GM18511 (cell line): Measurements from ENCODE around the gene GPRC5C.

ENCODE experiments used
- ATAC-seq: cut with Tn5 transposase; IDR thresholded peaks from one replicate; pipeline ENCODE4 v1.9.1; 2021; ENCODE audit warnings: mild to moderate bottlenecking, moderate library complexity; ENCODE audit not compliant: unreplicated experiment

Gene GPRC5C

GRCh38 chr17:74430706-74431567 lies 951 bp upstream of the GPRC5C start:
- ATAC-seq = peak; percentile 53

DNA sequence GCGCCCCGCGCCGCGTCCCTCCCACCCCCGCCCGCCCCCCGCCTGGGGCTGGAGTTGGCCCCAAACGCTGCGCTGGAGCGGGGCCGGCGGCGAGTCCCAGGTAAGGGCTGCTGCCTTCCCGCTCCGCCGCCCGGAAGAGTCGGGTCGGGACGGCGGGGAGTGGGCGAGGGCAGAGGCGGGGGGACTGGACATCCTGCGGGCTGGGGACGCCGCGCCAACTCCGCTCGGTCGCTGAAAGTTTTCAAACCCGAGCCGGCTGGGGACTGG lies 469 bp downstream of the GPRC5C start:
- no peak for ATAC-seq

DNA sequence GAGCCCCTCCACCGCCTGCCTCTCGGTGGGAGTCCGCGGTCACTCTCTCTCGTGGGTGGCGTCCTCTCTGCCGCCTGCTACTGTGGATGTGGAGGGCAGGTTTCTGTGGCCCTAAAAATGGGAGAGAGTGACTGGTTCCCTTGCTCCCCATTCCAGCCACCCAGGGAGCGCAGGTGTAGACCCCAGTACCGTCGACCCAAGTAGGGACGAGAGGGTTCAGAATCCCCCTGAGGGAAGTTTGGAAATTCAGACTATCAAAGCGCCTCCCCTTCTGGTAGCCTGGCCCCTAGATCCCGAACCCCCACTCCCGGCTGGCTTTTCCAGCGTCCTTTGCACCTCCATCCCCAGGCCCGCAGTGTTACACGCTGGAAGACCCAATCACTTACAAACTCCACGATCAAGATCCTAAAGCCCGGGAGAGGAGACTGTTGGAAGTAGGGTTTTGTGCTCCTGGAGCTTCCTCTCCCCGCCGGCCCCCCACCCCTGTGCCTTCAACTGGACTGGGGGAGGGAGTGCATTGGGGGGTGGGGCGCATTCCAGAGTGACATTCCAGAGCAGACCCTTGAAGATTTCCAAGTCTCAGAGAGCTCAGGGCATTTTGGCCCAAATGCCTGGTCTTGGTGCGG lies 991 bp downstream of the GPRC5C start:
- no peak for ATAC-seq

GRCh38 chr17:74433421-74434121 lies 1.7 kb downstream of the GPRC5C start:
- ATAC-seq = no peak

DNA sequence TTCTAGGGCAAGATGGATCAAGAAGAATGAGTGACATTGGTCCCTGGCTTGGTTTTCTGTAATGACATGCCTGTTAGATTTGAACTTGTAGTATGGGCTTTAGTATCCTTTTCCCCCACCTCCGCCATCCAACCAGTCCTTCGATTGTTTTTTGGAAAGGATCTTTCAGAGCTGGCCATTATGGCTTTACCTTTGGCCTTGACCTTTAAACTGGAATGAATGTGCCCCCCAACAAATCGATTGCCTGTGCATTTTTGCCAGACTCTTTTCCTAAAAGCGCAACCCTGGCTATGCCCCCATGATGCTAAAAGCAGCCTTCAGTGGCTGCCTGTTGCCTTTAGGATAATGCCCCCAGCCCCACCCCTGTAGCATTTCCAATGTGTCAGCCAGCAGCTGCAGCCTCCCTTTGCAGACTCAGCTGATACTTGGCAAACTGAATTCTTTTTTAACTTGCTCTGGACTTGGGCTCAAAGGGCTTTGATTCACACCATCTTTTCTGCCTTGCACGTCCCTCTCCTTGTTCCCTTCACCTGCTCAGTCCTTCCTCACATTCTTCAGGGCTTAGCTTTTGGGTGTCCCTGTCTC lies 4.0 kb downstream of the GPRC5C start:
- ATAC-seq = no peak

DNA sequence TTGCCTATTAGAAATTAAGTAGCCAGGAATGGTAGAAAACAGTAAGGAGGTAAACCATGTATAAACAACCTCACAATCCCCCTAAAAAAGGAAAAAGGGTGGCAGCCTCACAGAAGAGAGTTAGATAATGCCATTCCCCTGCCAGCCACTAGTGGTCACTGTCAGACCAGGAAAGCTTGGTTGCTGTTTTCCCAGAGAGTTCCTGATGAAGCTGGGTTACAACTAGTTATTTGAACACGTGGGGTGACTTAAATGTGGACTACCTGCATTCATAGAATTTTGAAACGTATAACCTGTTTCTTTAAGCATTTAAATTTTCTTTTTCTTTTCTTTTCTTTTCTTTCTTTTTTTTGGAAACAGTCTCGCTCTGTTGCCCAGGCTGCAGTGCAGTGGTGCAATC lies 5.8 kb downstream of the GPRC5C start:
- no peak for ATAC-seq

- ATAC-seq = no peak
Measured at GRCh38 chr17:74439691-74440567, 8.0 kb downstream of the GPRC5C start.

- no peak for ATAC-seq
Measured at GRCh38 chr17:74441537-74441936, 9.6 kb downstream of the GPRC5C start.

- no peak for ATAC-seq
Measured at GRCh38 chr17:74442291-74442669, 10.4 kb downstream of the GPRC5C start.

- peak; percentile 60 for ATAC-seq
Measured at GRCh38 chr17:74442670-74443515, 11.0 kb downstream of the GPRC5C start.

DNA sequence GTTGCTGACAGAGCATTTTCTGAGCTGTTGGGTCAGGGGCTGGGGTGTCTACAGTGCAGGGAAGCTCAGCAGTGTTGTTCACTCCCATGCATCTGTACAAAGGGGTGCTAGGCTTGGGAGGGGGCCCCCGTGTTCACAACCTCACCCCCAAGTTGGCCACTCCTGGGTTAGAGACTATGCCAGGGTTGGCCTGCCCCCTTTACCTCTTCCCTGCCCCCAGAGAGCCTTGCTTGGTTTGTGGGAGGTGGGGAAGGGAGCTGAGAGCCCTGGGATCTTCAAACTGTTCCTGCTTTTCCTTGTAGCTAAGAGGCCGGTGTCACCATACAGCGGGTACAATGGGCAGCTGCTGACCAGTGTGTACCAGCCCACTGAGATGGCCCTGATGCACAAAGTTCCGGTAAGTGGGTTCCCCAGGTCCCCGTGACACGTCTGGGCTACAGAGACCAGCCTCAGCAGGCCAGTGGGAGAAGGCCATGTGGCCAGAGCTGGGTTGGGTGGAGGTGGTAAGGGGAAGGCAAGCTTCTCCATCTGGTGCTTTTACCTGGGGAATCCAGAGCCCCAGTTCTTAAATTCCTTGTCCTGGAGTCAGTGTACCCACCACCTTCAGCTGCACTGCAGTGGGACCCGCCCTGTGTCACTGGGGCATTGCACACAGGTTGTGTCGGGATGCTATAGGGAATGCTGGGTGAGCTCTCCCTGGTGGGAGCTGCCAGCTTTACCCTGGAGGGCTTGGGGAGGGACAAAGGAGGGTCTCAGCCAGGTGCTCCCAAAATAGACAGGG lies 11.8 kb downstream of the GPRC5C start:
- no peak for ATAC-seq

- no peak for ATAC-seq
Measured at GRCh38 chr17:74444406-74444805, 12.5 kb downstream of the GPRC5C start.

DNA sequence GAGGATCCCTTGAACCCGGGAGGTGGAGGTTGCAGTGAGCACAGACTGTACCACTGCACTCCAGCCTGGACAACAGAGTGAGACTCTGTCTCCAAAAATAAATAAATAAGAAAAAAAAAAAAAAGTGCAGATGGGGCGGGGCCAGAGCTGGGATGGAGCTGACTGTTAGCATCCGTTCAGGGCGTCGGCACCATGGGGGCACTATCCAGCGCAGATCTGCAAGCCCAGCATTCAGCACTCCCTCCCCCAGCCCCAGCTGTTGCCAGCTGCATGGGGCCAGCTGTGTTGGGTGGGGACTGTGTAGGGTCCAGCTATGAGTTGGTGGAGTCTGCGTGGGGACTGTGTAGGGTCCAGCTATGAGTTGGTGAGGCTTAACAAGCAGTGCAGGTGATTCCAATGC lies 13.3 kb downstream of the GPRC5C start:
- ATAC-seq = no peak

GRCh38 chr17:74446551-74447500 lies 14.9 kb downstream of the GPRC5C start:
- ATAC-seq = peak; percentile 66

DNA sequence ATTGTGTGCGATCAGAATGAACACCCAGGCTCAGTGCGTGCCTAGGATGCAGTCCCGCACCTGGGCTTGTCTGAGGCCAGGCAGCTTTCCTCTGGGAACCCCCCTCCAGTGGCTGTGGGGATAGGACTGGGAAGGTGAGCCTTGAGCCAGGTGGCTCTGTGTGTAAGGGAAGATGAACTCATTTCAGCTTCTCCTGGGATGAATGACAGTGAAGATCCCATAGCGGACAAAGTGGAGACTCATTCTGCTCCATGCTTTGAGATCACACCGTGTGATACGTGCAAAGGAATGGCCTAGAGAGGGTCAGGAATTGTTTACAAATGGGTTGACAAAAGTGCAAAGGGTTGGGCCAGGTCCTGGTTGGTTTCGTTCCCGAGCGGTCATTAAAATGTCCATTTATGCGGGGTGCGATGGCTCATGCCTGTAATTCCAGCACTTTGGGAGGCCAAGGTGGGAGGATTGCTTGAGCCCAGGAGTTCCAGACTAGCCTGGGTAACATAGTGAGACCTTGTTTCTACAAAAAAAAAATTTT lies 15.8 kb downstream of the GPRC5C start:
- no peak for ATAC-seq

- ATAC-seq = no peak
Measured at GRCh38 chr17:74448756-74449155, 16.9 kb downstream of the GPRC5C start.

GRCh38 chr17:74449306-74449705 lies 17.4 kb downstream of the GPRC5C start:
- ATAC-seq = no peak

- ATAC-seq = no peak
Measured at GRCh38 chr17:74449773-74450172, 17.9 kb downstream of the GPRC5C start.
